ENCODE results near the gene DHCR24.

Gene DHCR24

DNA sequence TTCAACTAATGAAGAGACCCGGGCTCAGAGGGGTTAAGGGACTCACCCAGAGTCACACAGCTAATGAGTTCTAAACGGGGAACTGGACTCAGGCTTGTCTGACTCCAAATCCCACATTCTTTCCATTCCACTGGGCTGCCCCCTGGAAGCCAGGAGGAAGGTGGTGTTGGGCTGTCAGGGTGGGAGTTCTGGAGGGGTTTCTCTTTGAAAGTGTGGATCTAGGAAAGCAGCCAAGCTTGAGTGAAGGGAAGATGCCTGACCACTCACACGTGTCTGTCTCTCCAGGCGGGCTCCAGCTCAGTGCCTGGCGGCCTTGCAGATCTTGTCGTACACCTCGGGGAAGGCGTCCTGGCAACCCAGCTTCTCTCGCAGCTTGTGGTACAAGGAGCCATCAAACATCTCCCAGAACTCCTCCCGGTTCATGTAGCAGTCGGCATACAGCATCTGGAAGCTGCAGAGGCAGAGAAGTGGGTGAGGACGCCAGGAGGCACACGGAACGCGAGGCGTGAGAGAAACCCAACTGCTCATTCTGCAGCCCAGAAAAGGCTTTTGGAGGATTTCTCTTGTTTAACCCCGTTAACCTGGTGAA, 35.0 kb downstream of the DHCR24 start:
- TF ChIP-seq REST (IDR thresholded peaks at IDR 0.05; ENCODE audit: insufficient read depth in 1 of 2, low read depth in 2 of 2, low read length in 2 of 2) (no peak), POLR2AphosphoS5 (IDR thresholded peaks at IDR 0.05; ENCODE audit: low read depth, low read length) (no peak), SIN3A (IDR thresholded peaks at IDR 0.05; ENCODE audit: borderline replicate concordance, insufficient read depth, low read length) (no peak), FOXP2 (optimal IDR thresholded peaks at IDR 0.05; ENCODE audit: borderline replicate concordance, extremely low read depth, extremely low read length, insufficient read depth) (no peak), TAF1 (IDR thresholded peaks at IDR 0.05; ENCODE audit: borderline replicate concordance, insufficient read depth, low read length) (no peak)

- TF ChIP-seq TAF1 (IDR thresholded peaks at IDR 0.05; ENCODE audit: borderline replicate concordance, insufficient read depth, low read length) (no peak), POLR2AphosphoS5 (IDR thresholded peaks at IDR 0.05; ENCODE audit: low read depth, low read length) (no peak)
These were observed 35.6 kb downstream of the DHCR24 start for GRCh38 chr1:54851406-54851805.

DNA sequence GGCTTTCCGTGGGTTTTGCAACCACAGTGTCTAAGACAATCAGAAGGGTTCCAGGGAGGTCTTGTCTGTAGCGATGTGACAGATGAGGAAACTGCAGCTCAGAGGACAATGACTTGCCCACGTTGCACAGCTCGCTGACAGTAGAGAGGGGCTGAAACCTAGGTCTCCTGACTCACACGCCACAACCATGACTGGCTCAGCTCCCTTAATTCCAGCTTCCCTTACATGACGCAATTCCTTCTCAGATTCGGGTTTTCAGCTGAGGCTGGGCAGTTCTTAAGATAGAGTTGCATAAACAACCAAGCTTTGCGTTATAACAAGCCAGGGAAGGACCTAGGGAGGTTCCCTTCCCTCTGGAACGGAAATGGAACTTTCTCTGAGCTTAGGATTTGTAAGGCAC, 36.3 kb downstream of the DHCR24 start:
- TF ChIP-seq POLR2AphosphoS5 (IDR thresholded peaks at IDR 0.05; ENCODE audit: low read depth, low read length) = no peak

GRCh38 chr1:54850069-54850730, 36.8 kb downstream of the DHCR24 start:
- TF ChIP-seq TAF1 (IDR thresholded peaks at IDR 0.05; ENCODE audit: borderline replicate concordance, insufficient read depth, low read length) (no peak), FOXP2 (optimal IDR thresholded peaks at IDR 0.05; ENCODE audit: borderline replicate concordance, extremely low read depth, extremely low read length, insufficient read depth) (no peak), POLR2AphosphoS5 (IDR thresholded peaks at IDR 0.05; ENCODE audit: low read depth, low read length) (no peak), REST (IDR thresholded peaks at IDR 0.05; ENCODE audit: insufficient read depth in 1 of 2, low read depth in 2 of 2, low read length in 2 of 2) (no peak), SIN3A (IDR thresholded peaks at IDR 0.05; ENCODE audit: borderline replicate concordance, insufficient read depth, low read length) (no peak)

- TF ChIP-seq TAF1 (IDR thresholded peaks at IDR 0.05; ENCODE audit: borderline replicate concordance, insufficient read depth, low read length) (no peak), SIN3A (IDR thresholded peaks at IDR 0.05; ENCODE audit: borderline replicate concordance, insufficient read depth, low read length) (no peak), POLR2AphosphoS5 (IDR thresholded peaks at IDR 0.05; ENCODE audit: low read depth, low read length) (no peak), REST (IDR thresholded peaks at IDR 0.05; ENCODE audit: insufficient read depth in 1 of 2, low read depth in 2 of 2, low read length in 2 of 2) (no peak), FOXP2 (optimal IDR thresholded peaks at IDR 0.05; ENCODE audit: borderline replicate concordance, extremely low read depth, extremely low read length, insufficient read depth) (no peak)
These were observed 37.6 kb downstream of the DHCR24 start for GRCh38 chr1:54849219-54850068.

Data from PFSK-1 (cell line).